Measurements from ENCODE around the gene PTGES.
"Not testable (repeated sequence)": the region's sequence is repeated elsewhere in the genome, so short reads cannot be mapped to it uniquely, and the experiment has no call there.

The PTGES gene

DNA sequence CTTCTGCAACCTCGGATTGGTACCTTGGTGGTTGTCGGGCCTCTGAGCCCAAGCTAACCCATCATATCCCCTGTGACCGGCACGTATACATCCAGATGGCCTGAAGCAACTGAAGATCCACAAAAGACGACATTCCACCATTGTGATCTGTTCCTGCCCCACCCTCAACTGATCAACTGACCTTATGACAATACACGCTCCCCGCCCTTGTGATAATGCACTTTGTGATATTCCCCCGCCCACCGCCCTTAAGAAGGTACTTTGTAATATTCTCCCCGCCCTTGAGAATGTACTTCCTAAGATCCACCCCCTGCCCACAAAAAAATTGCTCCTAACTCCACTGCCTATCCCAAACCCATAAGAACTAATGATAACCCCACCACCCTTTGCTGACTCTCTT lies 33.6 kb upstream of the PTGES start:
- Histone ChIP-seq H3K4me3 (ENCODE audit: low read depth in 1 of 2, low read length in 1 of 2) (no peak overlapping the region), H3K27ac (no peak overlapping the region), H3K9me3 (no peaks in the 10 kb centered on the region), H3K27me3 (peaks cover 37% of the 10 kb centered on the region), H3K36me3 (no peaks in the 10 kb centered on the region), H3K4me1 (ENCODE audit: control insufficient read depth in 1 of 2, insufficient read depth in 1 of 2, low read depth in 1 of 2, low read length in 1 of 2) (peaks cover 10 to 16% of the 10 kb centered on the region in 2 experiments)
- TF ChIP-seq, protein P1, sequence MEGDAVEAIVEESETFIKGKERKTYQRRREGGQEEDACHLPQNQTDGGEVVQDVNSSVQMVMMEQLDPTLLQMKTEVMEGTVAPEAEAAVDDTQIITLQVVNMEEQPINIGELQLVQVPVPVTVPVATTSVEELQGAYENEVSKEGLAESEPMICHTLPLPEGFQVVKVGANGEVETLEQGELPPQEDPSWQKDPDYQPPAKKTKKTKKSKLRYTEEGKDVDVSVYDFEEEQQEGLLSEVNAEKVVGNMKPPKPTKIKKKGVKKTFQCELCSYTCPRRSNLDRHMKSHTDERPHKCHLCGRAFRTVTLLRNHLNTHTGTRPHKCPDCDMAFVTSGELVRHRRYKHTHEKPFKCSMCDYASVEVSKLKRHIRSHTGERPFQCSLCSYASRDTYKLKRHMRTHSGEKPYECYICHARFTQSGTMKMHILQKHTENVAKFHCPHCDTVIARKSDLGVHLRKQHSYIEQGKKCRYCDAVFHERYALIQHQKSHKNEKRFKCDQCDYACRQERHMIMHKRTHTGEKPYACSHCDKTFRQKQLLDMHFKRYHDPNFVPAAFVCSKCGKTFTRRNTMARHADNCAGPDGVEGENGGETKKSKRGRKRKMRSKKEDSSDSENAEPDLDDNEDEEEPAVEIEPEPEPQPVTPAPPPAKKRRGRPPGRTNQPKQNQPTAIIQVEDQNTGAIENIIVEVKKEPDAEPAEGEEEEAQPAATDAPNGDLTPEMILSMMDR (IDR thresholded peaks at IDR 0.05) = no peak

DNA sequence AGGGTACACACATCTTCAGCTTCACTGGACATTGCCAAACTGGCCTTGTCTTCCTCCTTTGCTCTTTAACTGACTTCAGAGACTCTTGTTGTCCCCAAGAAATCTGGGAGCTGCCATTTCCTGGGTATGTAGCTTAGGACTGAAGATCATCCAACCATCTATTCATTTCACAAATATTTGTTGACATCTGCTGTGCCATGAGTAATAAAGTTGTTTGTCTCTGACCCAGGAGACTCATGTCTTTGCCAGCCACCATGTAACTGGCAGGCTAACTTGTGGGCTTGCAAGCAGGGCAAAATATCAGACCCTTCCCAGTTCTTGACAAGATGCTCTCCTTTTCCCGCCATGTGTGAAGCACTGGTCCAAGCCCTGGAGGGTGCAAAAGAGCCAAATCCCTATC lies 33.0 kb upstream of the PTGES start:
- Histone ChIP-seq H3K4me3 (ENCODE audit: low read depth in 1 of 2, low read length in 1 of 2) (no peak overlapping the region), H3K27me3 (peaks cover 37% of the 10 kb centered on the region), H3K9me3 (no peaks in the 10 kb centered on the region), H3K4me1 (ENCODE audit: control insufficient read depth in 1 of 2, insufficient read depth in 1 of 2, low read depth in 1 of 2, low read length in 1 of 2) (peaks cover 16 to 22% of the 10 kb centered on the region in 2 experiments), H3K36me3 (no peaks in the 10 kb centered on the region), H3K27ac (no peak overlapping the region)
- TF ChIP-seq, protein P1 (IDR thresholded peaks at IDR 0.05) = no peak

DNA sequence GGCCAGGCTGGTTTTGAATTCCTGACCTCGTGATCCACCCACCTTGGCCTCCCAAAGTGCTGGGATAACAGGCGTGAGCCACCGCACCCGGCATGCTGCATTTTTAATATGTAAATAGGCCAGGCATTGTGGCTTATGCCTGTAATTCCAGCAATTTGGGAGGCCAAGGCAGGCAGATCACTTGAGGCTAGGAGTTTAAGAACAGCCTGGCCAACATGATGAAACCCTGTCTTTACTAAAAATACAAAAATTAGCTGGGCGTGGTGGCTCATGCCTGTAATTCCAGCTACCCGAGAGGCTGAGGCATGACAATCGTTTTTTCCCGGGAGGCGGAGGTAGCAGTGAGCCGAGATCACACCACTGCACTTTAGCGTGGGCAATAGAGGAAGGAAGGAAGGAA lies 32.1 kb upstream of the PTGES start:
- H3K4me3 ChIP-seq (ENCODE audit: low read depth in 1 of 2, low read length in 1 of 2); H3K9me3 ChIP-seq; H3K36me3 ChIP-seq; H3K27ac ChIP-seq: not testable (repeated sequence)
- H3K27me3 ChIP-seq = peaks cover 37% of the 10 kb centered on the region
- peaks cover 25% of the 10 kb centered on the region in 2 experiments for H3K4me1 ChIP-seq (ENCODE audit: control insufficient read depth in 1 of 2, insufficient read depth in 1 of 2, low read depth in 1 of 2, low read length in 1 of 2)

DNA sequence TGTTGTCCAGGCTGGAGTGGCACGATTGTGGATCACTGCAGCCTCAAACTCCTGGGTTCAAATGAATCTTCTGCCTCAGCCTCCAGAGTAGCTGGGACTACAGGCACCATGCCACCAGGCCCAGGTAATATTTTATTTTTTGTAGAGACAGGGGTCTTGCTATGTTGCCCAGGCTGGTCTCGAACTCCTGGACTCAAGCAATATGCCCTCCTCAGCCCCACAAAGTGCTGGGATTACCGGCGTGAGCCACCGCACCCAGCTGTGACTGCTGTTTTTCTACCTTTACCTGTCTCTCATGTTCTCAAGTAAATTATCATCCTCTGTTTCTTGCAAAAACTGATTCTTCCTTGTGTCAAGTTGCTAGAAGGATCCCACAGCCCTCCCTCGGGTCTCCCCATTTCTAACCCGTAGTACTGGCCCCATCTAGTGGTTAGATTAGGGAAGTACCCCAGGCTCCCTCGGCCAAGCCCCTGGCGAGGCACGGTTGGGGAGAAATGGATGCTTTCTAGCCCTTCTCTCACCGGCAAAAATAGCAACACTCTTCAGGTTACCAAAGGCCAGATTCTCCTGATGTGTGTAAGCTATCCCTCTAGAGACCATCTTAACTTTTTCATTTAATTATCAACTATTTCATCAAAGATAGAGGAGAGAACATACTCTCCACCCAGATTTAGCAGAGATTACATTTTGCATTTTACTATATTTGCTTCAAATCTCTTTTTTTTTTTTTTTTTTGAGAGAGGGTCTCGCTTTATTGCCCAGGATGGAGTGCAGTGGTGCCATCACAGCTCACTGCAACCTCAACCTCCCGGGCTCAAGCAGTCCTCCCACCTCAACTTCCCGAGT lies 30.9 kb upstream of the PTGES start:
- Histone ChIP-seq H3K9me3 (no peaks in the 10 kb centered on the region), H3K36me3 (no peaks in the 10 kb centered on the region), H3K4me3 (ENCODE audit: low read depth in 1 of 2, low read length in 1 of 2) (no peak overlapping the region), H3K4me1 (ENCODE audit: control insufficient read depth in 1 of 2, insufficient read depth in 1 of 2, low read depth in 1 of 2, low read length in 1 of 2) (peaks cover 37 to 38% of the 10 kb centered on the region in 2 experiments), H3K27ac (no peak overlapping the region), H3K27me3 (peaks cover 29% of the 10 kb centered on the region)
- TF ChIP-seq, protein P1 (IDR thresholded peaks at IDR 0.05) = peak; percentile 91

DNA sequence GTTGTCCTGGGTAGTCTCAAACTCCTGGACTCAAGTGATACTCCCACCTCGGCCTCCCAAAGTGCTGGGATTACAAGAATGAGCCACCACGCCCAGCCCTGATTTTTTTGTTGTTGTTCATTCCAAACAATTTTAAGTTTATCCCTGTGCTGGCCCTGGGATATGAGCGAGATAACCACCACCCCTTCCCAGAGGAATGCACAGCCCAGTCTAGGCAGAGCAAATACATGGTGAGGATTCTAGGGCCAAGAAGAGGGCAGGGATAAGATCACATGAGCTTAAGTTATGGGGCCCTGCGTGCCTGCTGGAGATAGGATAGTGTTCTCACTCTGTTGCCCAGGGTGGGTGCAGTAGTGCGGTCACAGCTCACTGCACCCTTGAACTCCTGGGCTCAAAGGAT lies 29.1 kb upstream of the PTGES start:
- no peaks in the 10 kb centered on the region for H3K36me3 ChIP-seq
- H3K27ac ChIP-seq = no peak overlapping the region
- no peak overlapping the region for H3K4me3 ChIP-seq (ENCODE audit: low read depth in 1 of 2, low read length in 1 of 2)
- H3K27me3 ChIP-seq = peaks cover 18% of the 10 kb centered on the region
- no peaks in the 10 kb centered on the region for H3K9me3 ChIP-seq
- H3K4me1 ChIP-seq (ENCODE audit: control insufficient read depth in 1 of 2, insufficient read depth in 1 of 2, low read depth in 1 of 2, low read length in 1 of 2) = peaks cover 54 to 55% of the 10 kb centered on the region in 2 experiments
- TF ChIP-seq, protein P1 (IDR thresholded peaks at IDR 0.05) = no peak

DNA sequence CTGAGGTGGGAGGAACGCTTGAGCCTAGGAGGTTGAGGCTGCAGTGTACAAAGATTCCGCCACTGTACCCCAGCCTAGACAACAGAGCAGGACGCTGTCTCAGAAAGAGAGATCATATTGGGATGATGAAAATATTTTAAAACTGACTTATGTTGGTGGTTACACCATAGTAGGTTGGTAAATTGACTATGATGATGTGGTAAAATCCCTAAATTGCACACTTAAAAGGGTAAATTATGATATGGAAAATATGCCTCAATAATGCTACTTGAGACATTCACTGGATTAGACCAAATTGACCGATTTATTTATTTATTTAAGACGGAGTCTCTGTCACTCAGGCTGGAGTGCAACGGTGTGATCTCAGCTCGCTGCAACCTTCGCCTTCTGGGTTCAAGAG lies 28.3 kb upstream of the PTGES start:
- Histone ChIP-seq H3K4me3 (ENCODE audit: low read depth in 1 of 2, low read length in 1 of 2) (no peak overlapping the region), H3K9me3 (no peaks in the 10 kb centered on the region), H3K27me3 (peaks cover 10% of the 10 kb centered on the region), H3K4me1 (ENCODE audit: control insufficient read depth in 1 of 2, insufficient read depth in 1 of 2, low read depth in 1 of 2, low read length in 1 of 2) (peaks cover 63 to 64% of the 10 kb centered on the region in 2 experiments), H3K36me3 (no peaks in the 10 kb centered on the region), H3K27ac (peak overlapping the region; percentile 41)
- TF ChIP-seq, protein P1 (IDR thresholded peaks at IDR 0.05) = no peak
